HepG2 (cell line): ENCODE data around the gene SPACDR. TPM values are rescaled to one million over a fixed set of nuclear protein-coding genes. Genes with fewer than 3 reads are reported as not detected.

Source experiments
- ARID4A ChIP-seq: sonication (generic); formaldehyde crosslinking; IDR thresholded peaks from 2 replicates; pipeline ENCODE4 v1.5.0; 2020; ENCODE audit warnings: mild to moderate bottlenecking, missing genetic modification reagents, borderline replicate concordance
- ATF1 ChIP-seq: IDR thresholded peaks from 2 replicates; pipeline ENCODE4 v1.6.1; 2016; ENCODE audit warnings: mild to moderate bottlenecking, control low read depth
- ATF7-NPFF ChIP-seq: sonication (generic); formaldehyde crosslinking; IDR thresholded peaks from 2 replicates; pipeline ENCODE4 v1.8.1; 2023; ENCODE audit warnings: mild to moderate bottlenecking, low read depth, missing genetic modification reagents, moderate library complexity
- ATRX ChIP-seq: sonication (generic); formaldehyde crosslinking; IDR thresholded peaks from 2 replicates; pipeline ENCODE4 v1.4.0; 2020; ENCODE audit warnings: missing genetic modification reagents, borderline replicate concordance
- DNMT1 ChIP-seq: sonication (generic); formaldehyde crosslinking; IDR thresholded peaks from 2 replicates; pipeline ENCODE4 v1.5.1; 2020; ENCODE audit warnings: mild to moderate bottlenecking, missing genetic modification reagents
- HNF4A ChIP-seq: sonication (generic); formaldehyde crosslinking; IDR thresholded peaks from 2 replicates; pipeline ENCODE4 v1.4.0; 2020; ENCODE audit warnings: missing genetic modification reagents
- MBD4 ChIP-seq: IDR thresholded peaks from 2 replicates; pipeline ENCODE4 v1.6.1; 2012; ENCODE audit warnings: low read length, inconsistent platforms, borderline replicate concordance
- MBNL3 ChIP-seq: fragments of 250-450 bp; sonication (Bioruptor Pico); conservative IDR thresholded peaks from 2 replicates; pipeline ENCODE4 v1.8.0; 2022; ENCODE audit warnings: mild to moderate bottlenecking, inconsistent platforms
- MXI1 ChIP-seq: IDR thresholded peaks from 3 replicates; pipeline ENCODE4 v1.6.1; 2012; ENCODE audit warnings: low read depth, low read length, inconsistent platforms, borderline replicate concordance
- NBN ChIP-seq: fragments of 450-650 bp; conservative IDR thresholded peaks from 2 replicates; pipeline ENCODE4 v1.6.1; 2017
- RARG ChIP-seq: sonication (generic); formaldehyde crosslinking; IDR thresholded peaks from 2 replicates; pipeline ENCODE4 v1.4.0; 2020; ENCODE audit warnings: low read depth, mild to moderate bottlenecking, missing genetic modification reagents
- SALL1 ChIP-seq: sonication (generic); formaldehyde crosslinking; IDR thresholded peaks from 2 replicates; pipeline ENCODE4 v1.8.0; 2022; ENCODE audit warnings: mild to moderate bottlenecking, missing genetic modification reagents
- SKIL ChIP-seq: sonication (generic); formaldehyde crosslinking; IDR thresholded peaks from 2 replicates; pipeline ENCODE4 v1.8.0; 2022; ENCODE audit warnings: missing genetic modification reagents, mild to moderate bottlenecking, moderate library complexity, borderline replicate concordance
- SOX6 ChIP-seq, 2 experiments: fragments of 450-650 bp in 1 of 2; sonication (generic) in 1 of 2; formaldehyde crosslinking in 1 of 2; IDR thresholded peaks; 2 replicates each; pipeline versions ENCODE4 v1.4.0 to v1.6.1; 2017 to 2020; ENCODE audit warnings: antibody characterized with exemption in 1 of 2, mild to moderate bottlenecking in 1 of 2, missing genetic modification reagents in 1 of 2
- SRY ChIP-seq: sonication (generic); formaldehyde crosslinking; IDR thresholded peaks from 2 replicates; pipeline ENCODE4 v1.8.0; 2022; ENCODE audit warnings: mild to moderate bottlenecking, missing genetic modification reagents
- XBP1 ChIP-seq: sonication (generic); formaldehyde crosslinking; IDR thresholded peaks from 2 replicates; pipeline ENCODE4 v1.5.0; 2020; ENCODE audit warnings: missing genetic modification reagents
- ZBTB21 ChIP-seq: sonication (generic); formaldehyde crosslinking; IDR thresholded peaks from 2 replicates; pipeline ENCODE4 v1.4.0; 2020; ENCODE audit warnings: missing genetic modification reagents
- ZNF546 ChIP-seq: sonication (generic); formaldehyde crosslinking; conservative IDR thresholded peaks from 2 replicates; pipeline ENCODE4 v1.8.1; 2023; ENCODE audit warnings: mild to moderate bottlenecking, missing genetic modification reagents
- ZNF678 ChIP-seq: sonication (generic); formaldehyde crosslinking; IDR thresholded peaks from 2 replicates; pipeline ENCODE4 v1.4.0; 2020; ENCODE audit warnings: mild to moderate bottlenecking, missing genetic modification reagents
- ZNF772 ChIP-seq: sonication (generic); formaldehyde crosslinking; IDR thresholded peaks from 2 replicates; pipeline ENCODE4 v1.5.0; 2020; ENCODE audit warnings: mild to moderate bottlenecking, missing genetic modification reagents
- ZNF792 ChIP-seq: IDR thresholded peaks from 2 replicates; pipeline ENCODE4 v1.6.1; 2016
- ZXDC ChIP-seq: sonication (generic); formaldehyde crosslinking; IDR thresholded peaks from 2 replicates; pipeline ENCODE4 v1.5.0; 2020; ENCODE audit warnings: mild to moderate bottlenecking, missing genetic modification reagents
- polyA plus RNA-seq, 8 experiments: library from polyadenylated mRNA; depleted of rRNA in 3 of 8; stranded (reverse) in 7 of 8; unstranded in 1 of 8; fragments of >200 nt; fragmentation: Illumina TruSeq in 4 of 8; extraction: Trizol in 4 of 8; gene quantifications; 2 replicates each; pipeline versions ENCODE4 v1.2.1 to v1.2.3, GENCODE V29; 2011 to 2016; ENCODE audit warnings: low read depth in 4 of 8, missing spikeins in 1 of 8, mixed read lengths in 1 of 8; ENCODE audit not compliant: insufficient read depth in 1 of 8
- total RNA-seq, 5 experiments: library from RNA; depleted of rRNA; stranded (reverse); fragments of >200 nt; fragmentation: Illumina TruSeq; extraction: Trizol; gene quantifications; 2 replicates each; pipeline ENCODE4 v1.2.3, GENCODE V29; 2016; ENCODE audit warnings: low read depth in 1 of 5

The SPACDR gene
- total and polyA plus RNA-seq, 2 of the 13 experiments (the other 11 are each of a cell fraction or from before 2014, with no cell fraction given): 0.41 TPM; not detected in 1

- no peak for TF ChIP-seq ATF7-NPFF (CRISPR knock-in tag)
- no peak for TF ChIP-seq ZNF772
- peak; percentile 50; the same call in 1 of the 2 replicates for TF ChIP-seq ZNF792
- TF ChIP-seq SALL1: peak; percentile 57
- TF ChIP-seq ZXDC (CRISPR knock-in tag): no peak
- TF ChIP-seq MXI1: no peak
- TF ChIP-seq ZNF546 (CRISPR knock-in tag): no peak
- no peak for TF ChIP-seq ARID4A
- TF ChIP-seq XBP1: no peak
- TF ChIP-seq MBD4: no peak
- no peak for TF ChIP-seq SKIL (CRISPR knock-in tag)
- TF ChIP-seq HNF4A (CRISPR knock-in tag): 0 out of 2 replicates have a peak, but pooled peaks have one; percentile 18
- no peak for TF ChIP-seq NBN
- TF ChIP-seq DNMT1 (CRISPR knock-in tag): no peak
- TF ChIP-seq ZBTB21 (CRISPR knock-in tag): no peak
- TF ChIP-seq RARG (CRISPR knock-in tag): no peak
- no peak for TF ChIP-seq ZNF678
- TF ChIP-seq MBNL3 (CRISPR knock-in tag): no peak
- TF ChIP-seq ATF1: no peak
- no peak for TF ChIP-seq ATRX
- 0 out of 2 replicates have a peak, but pooled peaks have one; percentile 19 for TF ChIP-seq SRY (CRISPR knock-in tag)
- TF ChIP-seq SOX6 (IDR thresholded peaks at IDR 0.05): no peak
- peak; percentile 28; the same call in 1 of the 2 replicates for TF ChIP-seq SOX6 (CRISPR knock-in tag; IDR thresholded peaks at IDR 0.05)
Observed at GRCh38 chr7:100493476-100494264, 29.6 kb upstream of the SPACDR start (continued).
